ENCODE measurements around the gene GCC2. TPM values are rescaled to one million over a fixed set of nuclear protein-coding genes. Genes with fewer than 3 reads are reported as not detected.
A peak's percentile ranks its signal among the peaks of the same experiment; 100 is the strongest.

The GCC2 gene
- total and polyA plus RNA-seq, 2 of the 13 experiments (the other 11 are each of a cell fraction or from before 2014, with no cell fraction given), result 17.6 to 22.5 TPM

- TF ChIP-seq ZNF556 (CRISPR knock-in tag; IDR thresholded peaks at IDR 0.05; ENCODE audit: borderline replicate concordance), result peak; percentile 56; the same call in 1 of the 2 replicates
- TF ChIP-seq RXRA (CRISPR knock-in tag; IDR thresholded peaks at IDR 0.05), result peak; percentile 65; the same call in 1 of the 2 replicates
- peak; percentile 40; the same call in 1 of the 2 replicates for TF ChIP-seq PATZ1 (CRISPR knock-in tag; IDR thresholded peaks at IDR 0.05)
- 0 out of 2 replicates have a peak, but pooled peaks have one; percentile 21 for TF ChIP-seq ZNF430 (CRISPR knock-in tag; IDR thresholded peaks at IDR 0.05)
- peak; percentile 70; the same call in 1 of the 2 replicates for TF ChIP-seq BCL3 (CRISPR knock-in tag; IDR thresholded peaks at IDR 0.05)
- 0 out of 2 replicates have a peak, but pooled peaks have one; percentile 15 for TF ChIP-seq HMG20B (CRISPR knock-in tag; conservative IDR thresholded peaks at IDR 0.05)
- no peak for TF ChIP-seq MAF1 (CRISPR knock-in tag; IDR thresholded peaks at IDR 0.05; ENCODE audit: borderline replicate concordance)
- TF ChIP-seq SPEN (CRISPR knock-in tag; IDR thresholded peaks at IDR 0.05; ENCODE audit: low read depth), result peak; percentile 93
- TF ChIP-seq ATF7 (IDR thresholded peaks at IDR 0.05), result no peak
- 0 out of 2 replicates have a peak, but pooled peaks have one; percentile 30 for TF ChIP-seq ATF7 (CRISPR knock-in tag; IDR thresholded peaks at IDR 0.05)
- TF ChIP-seq FOSL2 (CRISPR knock-in tag; IDR thresholded peaks at IDR 0.05), result peak; percentile 90
- peak; percentile 47; the same call in 1 of the 2 replicates for TF ChIP-seq TCF7 (IDR thresholded peaks at IDR 0.05; ENCODE audit: low read depth)
- peak; percentile 38; the same call in 1 of the 2 replicates for TF ChIP-seq ZNF670 (CRISPR knock-in tag; IDR thresholded peaks at IDR 0.05; ENCODE audit: borderline replicate concordance)
- TF ChIP-seq ZNF317 (CRISPR knock-in tag; IDR thresholded peaks at IDR 0.05), result peak; percentile 90
- TF ChIP-seq KMT2B (CRISPR knock-in tag; IDR thresholded peaks at IDR 0.05), result 0 out of 2 replicates have a peak, but pooled peaks have one; percentile 39
- TF ChIP-seq DMAP1 (CRISPR knock-in tag; IDR thresholded peaks at IDR 0.05), result peak; percentile 62; the same call in 1 of the 2 replicates
- peak; percentile 62; the same call in 1 of the 2 replicates for TF ChIP-seq IRF9 (CRISPR knock-in tag; IDR thresholded peaks at IDR 0.05; ENCODE audit: borderline replicate concordance)
- peak; percentile 98 for TF ChIP-seq TEAD3 (CRISPR knock-in tag; optimal IDR thresholded peaks at IDR 0.05; ENCODE audit: borderline replicate concordance)
- TF ChIP-seq HNF4A (CRISPR knock-in tag; IDR thresholded peaks at IDR 0.05), result peak; percentile 98
- TF ChIP-seq AGO2 (optimal IDR thresholded peaks at IDR 0.05; ENCODE audit: low read depth, low read length), result no peak
- peak; percentile 68; the same call in 1 of the 2 replicates for TF ChIP-seq THRA (CRISPR knock-in tag; IDR thresholded peaks at IDR 0.05; ENCODE audit: borderline replicate concordance)
- peak; percentile 55; the same call in 1 of the 2 replicates for TF ChIP-seq ARNTL (CRISPR knock-in tag; IDR thresholded peaks at IDR 0.05)
- no peak for TF ChIP-seq NFATC3 (CRISPR knock-in tag; IDR thresholded peaks at IDR 0.05)
- TF ChIP-seq ASH2L (IDR thresholded peaks at IDR 0.05; ENCODE audit: insufficient read length, low read depth, low read length), result peak; percentile 86
- peak; percentile 73 for TF ChIP-seq SKI (IDR thresholded peaks at IDR 0.05; ENCODE audit: partially characterized antibody)
Measured at GRCh38 chr2:108423502-108424251, 25.3 kb upstream of the GCC2 start (continued).
